ENCODE data around the gene AADACL4. TPM values are rescaled to one million over a fixed set of nuclear protein-coding genes. Genes with fewer than 3 reads are reported as not detected.

AADACL4 gene
- total RNA-seq, 1 donor from 2014 or later: not detected

- peaks cover 8% of the 10 kb centered on the region for H3K4me1 Mint-ChIP-seq (ENCODE audit: low read depth)
- H3K4me3 Mint-ChIP-seq (ENCODE audit: unreplicated experiment): no peak overlapping the region
- TF ChIP-seq CTCF (IDR thresholded peaks at IDR 0.05): no peak
- peak overlapping the region; percentile 49 for H3K27ac Mint-ChIP-seq (ENCODE audit: unreplicated experiment)
- peaks cover 4% of the 10 kb centered on the region for H3K27me3 Mint-ChIP-seq (ENCODE audit: low read depth)
- no peaks in the 10 kb centered on the region for H3K9me3 Mint-ChIP-seq (ENCODE audit: low read depth)
- no peak for DNase-seq (ENCODE audit: low spot score)
- peaks cover 10% of the 10 kb centered on the region for H3K36me3 Mint-ChIP-seq (ENCODE audit: low read depth)
Measured at GRCh38 chr1:12607263-12607662, 36.6 kb upstream of the AADACL4 start.

GRCh38 chr1:12608311-12608957, 35.5 kb upstream of the AADACL4 start:
- Mint-ChIP-seq H3K4me3 (ENCODE audit: unreplicated experiment) (no peak overlapping the region), H3K4me1 (ENCODE audit: low read depth) (peaks cover 8% of the 10 kb centered on the region), H3K36me3 (ENCODE audit: low read depth) (peaks cover 21% of the 10 kb centered on the region), H3K27ac (ENCODE audit: unreplicated experiment) (no peak overlapping the region), H3K9me3 (ENCODE audit: low read depth) (no peaks in the 10 kb centered on the region), H3K27me3 (ENCODE audit: low read depth) (peaks cover 5% of the 10 kb centered on the region)
- DNase-seq (ENCODE audit: low spot score): no peak
- TF ChIP-seq CTCF (IDR thresholded peaks at IDR 0.05): no peak

DNA sequence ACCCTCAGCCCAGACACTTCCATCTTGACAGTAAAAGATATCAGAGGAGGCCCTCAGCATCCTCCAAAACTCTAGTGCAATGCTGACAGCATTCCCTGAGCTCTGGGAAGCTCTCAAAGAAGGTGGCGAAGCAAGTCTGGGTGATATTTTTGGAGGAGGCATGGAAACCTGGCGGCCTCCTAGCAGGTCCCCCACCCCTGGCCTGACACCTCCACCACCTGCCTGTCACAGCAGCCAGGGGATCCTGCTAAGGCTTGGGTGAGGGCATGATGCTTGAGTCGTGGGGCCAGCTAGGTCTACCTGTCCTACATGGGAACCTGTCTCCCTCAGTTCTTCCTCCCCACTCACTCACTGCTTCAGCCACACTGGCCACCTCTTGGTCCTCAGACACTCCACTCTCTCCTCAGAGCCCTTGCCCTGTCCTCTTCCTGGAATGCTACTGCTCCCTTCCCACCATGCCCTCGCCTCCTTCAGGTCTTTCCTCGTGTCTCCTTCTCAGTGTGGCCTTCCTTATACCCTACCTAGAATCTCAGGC, 34.3 kb upstream of the AADACL4 start:
- no peak overlapping the region for H3K4me3 Mint-ChIP-seq (ENCODE audit: unreplicated experiment)
- no peak for DNase-seq (ENCODE audit: low spot score)
- peaks cover 19% of the 10 kb centered on the region for H3K36me3 Mint-ChIP-seq (ENCODE audit: low read depth)
- H3K4me1 Mint-ChIP-seq (ENCODE audit: low read depth): peaks cover 5% of the 10 kb centered on the region
- H3K27me3 Mint-ChIP-seq (ENCODE audit: low read depth): peaks cover 5% of the 10 kb centered on the region
- H3K27ac Mint-ChIP-seq (ENCODE audit: unreplicated experiment): no peak overlapping the region
- no peak for TF ChIP-seq CTCF (IDR thresholded peaks at IDR 0.05)
- no peaks in the 10 kb centered on the region for H3K9me3 Mint-ChIP-seq (ENCODE audit: low read depth)

- Mint-ChIP-seq H3K9me3 (ENCODE audit: low read depth) (no peaks in the 10 kb centered on the region), H3K4me3 (ENCODE audit: unreplicated experiment) (no peak overlapping the region), H3K27me3 (ENCODE audit: low read depth) (peaks cover 5% of the 10 kb centered on the region), H3K4me1 (ENCODE audit: low read depth) (peaks cover 12% of the 10 kb centered on the region), H3K27ac (ENCODE audit: unreplicated experiment) (no peak overlapping the region), H3K36me3 (ENCODE audit: low read depth) (peaks cover 19% of the 10 kb centered on the region)
- no peak for TF ChIP-seq CTCF (IDR thresholded peaks at IDR 0.05)
- no peak for DNase-seq (ENCODE audit: low spot score)
Measured at GRCh38 chr1:12610305-12610935, 33.5 kb upstream of the AADACL4 start.

- no peak for DNase-seq (ENCODE audit: low spot score)
- no peaks in the 10 kb centered on the region for H3K9me3 Mint-ChIP-seq (ENCODE audit: low read depth)
- no peak overlapping the region for H3K27ac Mint-ChIP-seq (ENCODE audit: unreplicated experiment)
- H3K4me3 Mint-ChIP-seq (ENCODE audit: unreplicated experiment): no peak overlapping the region
- TF ChIP-seq CTCF (IDR thresholded peaks at IDR 0.05): no peak
- H3K4me1 Mint-ChIP-seq (ENCODE audit: low read depth): peaks cover 17% of the 10 kb centered on the region
- H3K27me3 Mint-ChIP-seq (ENCODE audit: low read depth): peaks cover 5% of the 10 kb centered on the region
- H3K36me3 Mint-ChIP-seq (ENCODE audit: low read depth): peaks cover 19% of the 10 kb centered on the region
Measured at GRCh38 chr1:12610941-12611340, 32.9 kb upstream of the AADACL4 start.

Measured in chondrocyte (in vitro differentiated cells).